ENCODE measurements around the gene DEPDC5.
"Not testable (repeated sequence)": the region's sequence is repeated elsewhere in the genome, so short reads cannot be mapped to it uniquely, and the experiment has no call there.

The DEPDC5 gene

GRCh38 chr22:31754813-31755212 is 994 bp downstream of the DEPDC5 start:
- H3K27ac ChIP-seq (ENCODE audit: low read depth, low read length), result peak overlapping the region; percentile 49; the same call in 1 of the 2 replicates
- H3K9me2 ChIP-seq (replicated peaks; ENCODE audit: control insufficient read depth, low read length), result no peaks in the 10 kb centered on the region
- no peaks in the 10 kb centered on the region for H3K9me3 ChIP-seq (ENCODE audit: control insufficient read depth, insufficient read depth, low read length)
- H3K27me3 ChIP-seq (ENCODE audit: control insufficient read depth, low read length), result no peaks in the 10 kb centered on the region
- H3K79me2 ChIP-seq (ENCODE audit: control insufficient read depth, low read length), result peaks cover 40% of the 10 kb centered on the region
- TF ChIP-seq EZH2phosphoT487 (IDR thresholded peaks at IDR 0.05; ENCODE audit: borderline replicate concordance, low read length), result no peak
- no peak for TF ChIP-seq CTCF (IDR thresholded peaks at IDR 0.05; ENCODE audit: low read depth, low read length, poor library complexity, severe bottlenecking)
- peaks cover 54% of the 10 kb centered on the region for H3K4me1 ChIP-seq (ENCODE audit: control insufficient read depth, low read length)
- H3K4me3 ChIP-seq (ENCODE audit: low read length), result peak overlapping the region; percentile 87
- H3K4me2 ChIP-seq (ENCODE audit: low read length), result peak overlapping the region; percentile 74
- H3F3A ChIP-seq (ENCODE audit: control insufficient read depth, insufficient read depth), result peaks cover 16% of the 10 kb centered on the region
- no peaks in the 10 kb centered on the region for H4K20me1 ChIP-seq (ENCODE audit: control insufficient read depth, insufficient read depth, low read depth, low read length)
- H3K36me3 ChIP-seq (ENCODE audit: control insufficient read depth, low read length), result peaks cover 26% of the 10 kb centered on the region

- Histone ChIP-seq H3K79me2 (ENCODE audit: control insufficient read depth, low read length) (peaks cover 40% of the 10 kb centered on the region), H3K27ac (ENCODE audit: low read depth, low read length) (0 out of 2 replicates have a peak overlapping the region, but pooled peaks have one; percentile 11)
Observed at GRCh38 chr22:31757265-31757664, 3.4 kb downstream of the DEPDC5 start.

DNA sequence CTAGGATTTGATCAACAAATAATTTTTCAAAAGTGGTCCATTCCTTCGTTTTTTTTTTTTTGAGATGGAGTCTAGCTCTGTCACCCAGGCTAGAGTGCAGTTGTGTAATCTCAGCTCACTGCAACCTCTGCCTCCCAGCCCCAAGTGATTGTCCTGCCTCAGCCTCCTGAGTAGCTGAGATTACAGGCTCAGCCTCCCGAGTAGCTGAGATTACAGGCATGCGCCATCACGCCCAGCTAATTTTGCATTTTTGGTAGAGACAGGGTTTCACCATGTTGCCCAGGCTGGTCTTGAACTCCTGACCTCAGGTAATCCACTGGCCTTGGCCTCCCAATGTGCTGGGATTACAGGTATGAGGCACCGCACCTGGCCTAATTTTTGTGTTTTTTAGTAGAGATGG is 5.0 kb downstream of the DEPDC5 start:
- H3K36me3 ChIP-seq (ENCODE audit: control insufficient read depth, low read length), result peaks cover 45% of the 10 kb centered on the region
- not testable (repeated sequence) for H3K27ac ChIP-seq (ENCODE audit: low read depth, low read length); H3K4me3 ChIP-seq (ENCODE audit: low read length); H3K4me2 ChIP-seq (ENCODE audit: low read length); H3K27me3 ChIP-seq (ENCODE audit: control insufficient read depth, low read length); H3K9me3 ChIP-seq (ENCODE audit: control insufficient read depth, insufficient read depth, low read length); H3F3A ChIP-seq (ENCODE audit: control insufficient read depth, insufficient read depth); H3K9me2 ChIP-seq (replicated peaks; ENCODE audit: control insufficient read depth, low read length); H4K20me1 ChIP-seq (ENCODE audit: control insufficient read depth, insufficient read depth, low read depth, low read length)
- H3K4me1 ChIP-seq (ENCODE audit: control insufficient read depth, low read length), result peaks cover 27% of the 10 kb centered on the region
- peaks cover 37% of the 10 kb centered on the region for H3K79me2 ChIP-seq (ENCODE audit: control insufficient read depth, low read length)

More at GRCh38 chr22:31757265-31757664, 3.4 kb downstream of the DEPDC5 start:
- no peak for TF ChIP-seq CTCF (IDR thresholded peaks at IDR 0.05; ENCODE audit: low read depth, low read length, poor library complexity, severe bottlenecking)
- TF ChIP-seq EZH2phosphoT487 (IDR thresholded peaks at IDR 0.05; ENCODE audit: borderline replicate concordance, low read length), result no peak
- Histone ChIP-seq H3K9me3 (ENCODE audit: control insufficient read depth, insufficient read depth, low read length) (no peaks in the 10 kb centered on the region), H3K36me3 (ENCODE audit: control insufficient read depth, low read length) (peaks cover 40% of the 10 kb centered on the region), H3K9me2 (replicated peaks; ENCODE audit: control insufficient read depth, low read length) (no peaks in the 10 kb centered on the region), H3K27me3 (ENCODE audit: control insufficient read depth, low read length) (no peaks in the 10 kb centered on the region), H3K4me3 (ENCODE audit: low read length) (peak overlapping the region; percentile 21; the same call in 1 of the 2 replicates), H3K4me2 (ENCODE audit: low read length) (peak overlapping the region; percentile 41), H3K4me1 (ENCODE audit: control insufficient read depth, low read length) (peaks cover 40% of the 10 kb centered on the region), H4K20me1 (ENCODE audit: control insufficient read depth, insufficient read depth, low read depth, low read length) (no peaks in the 10 kb centered on the region), H3F3A (ENCODE audit: control insufficient read depth, insufficient read depth) (peaks cover 11% of the 10 kb centered on the region)

DNA sequence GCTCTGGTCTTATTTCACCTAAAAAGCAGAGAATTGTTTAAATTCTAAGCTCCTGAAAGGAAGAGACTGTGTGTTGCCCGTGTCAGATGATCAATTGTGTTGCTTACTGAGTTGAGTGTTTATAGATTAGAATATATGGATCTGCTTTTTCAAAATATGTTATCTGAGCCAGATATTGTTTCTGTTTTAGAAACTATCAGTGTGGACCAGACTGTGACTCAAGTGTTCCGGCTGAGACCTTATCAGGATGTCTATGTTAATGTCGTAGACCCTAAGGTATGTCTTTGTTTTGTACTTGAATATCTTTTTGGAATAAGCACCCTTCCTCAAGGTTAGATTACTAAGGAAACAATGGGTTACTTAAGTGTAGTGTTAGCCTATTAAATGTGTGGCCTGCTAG is 11.0 kb downstream of the DEPDC5 start:
- H3K36me3 ChIP-seq (ENCODE audit: control insufficient read depth, low read length), result peaks cover 62% of the 10 kb centered on the region

More for the DNA sequence above, 11.0 kb downstream of the DEPDC5 start:
- Histone ChIP-seq H3K27ac (ENCODE audit: low read depth, low read length) (no peak overlapping the region), H3K9me3 (ENCODE audit: control insufficient read depth, insufficient read depth, low read length) (no peaks in the 10 kb centered on the region), H3K4me3 (ENCODE audit: low read length) (no peak overlapping the region), H3K4me1 (ENCODE audit: control insufficient read depth, low read length) (no peaks in the 10 kb centered on the region), H3K9me2 (replicated peaks; ENCODE audit: control insufficient read depth, low read length) (no peaks in the 10 kb centered on the region), H3K27me3 (ENCODE audit: control insufficient read depth, low read length) (no peaks in the 10 kb centered on the region), H3K79me2 (ENCODE audit: control insufficient read depth, low read length) (no peaks in the 10 kb centered on the region), H4K20me1 (ENCODE audit: control insufficient read depth, insufficient read depth, low read depth, low read length) (no peaks in the 10 kb centered on the region), H3F3A (ENCODE audit: control insufficient read depth, insufficient read depth) (no peaks in the 10 kb centered on the region), H3K4me2 (ENCODE audit: low read length) (no peak overlapping the region)
- TF ChIP-seq CTCF (IDR thresholded peaks at IDR 0.05; ENCODE audit: low read depth, low read length, poor library complexity, severe bottlenecking), result no peak
- TF ChIP-seq EZH2phosphoT487 (IDR thresholded peaks at IDR 0.05; ENCODE audit: borderline replicate concordance, low read length), result no peak
